GM23248 (cell line): ENCODE data around the gene SRSF5.

Experiments
- EZH2 ChIP-seq: fragments of 200-600 bp; sonication (generic); IDR thresholded peaks from 2 replicates; pipeline ENCODE4 v1.6.1; 2018; ENCODE audit warnings: antibody characterized with exemption, mild to moderate bottlenecking; ENCODE audit not compliant: insufficient read depth, poor library complexity, severe bottlenecking
- EZH2phosphoT487 ChIP-seq: fragments of 200-600 bp; sonication (generic); IDR thresholded peaks from 2 replicates; pipeline ENCODE4 v1.6.1; 2018; ENCODE audit warnings: antibody characterized with exemption, moderate library complexity, mild to moderate bottlenecking, low read depth; ENCODE audit not compliant: insufficient read depth

GRCh38 chr14:69779088-69779487 lies 12.1 kb downstream of the SRSF5 start:
- no peak for TF ChIP-seq EZH2
- no peak for TF ChIP-seq EZH2phosphoT487
